ENCODE results near the gene MEDAG. TPM values are rescaled to one million over a fixed set of nuclear protein-coding genes. Genes with fewer than 3 reads are reported as not detected.
"Not testable (repeated sequence)": the region's sequence is repeated elsewhere in the genome, so short reads cannot be mapped to it uniquely, and the experiment has no call there.

Gene MEDAG
- total RNA-seq, 1 donor from 2014 or later = 3.6 TPM

- DNase-seq = no peak
Observed at GRCh38 chr13:30907121-30907861, 1.2 kb downstream of the MEDAG start.

- no peak for DNase-seq
Observed at GRCh38 chr13:30908416-30908980, 2.4 kb downstream of the MEDAG start.

GRCh38 chr13:30910676-30911075 is 4.6 kb downstream of the MEDAG start:
- DNase-seq = no peak

GRCh38 chr13:30915691-30916541 is 9.8 kb downstream of the MEDAG start:
- DNase-seq = no peak

- DNase-seq = no peak
Observed at GRCh38 chr13:30916991-30917390, 10.9 kb downstream of the MEDAG start.

GRCh38 chr13:30918662-30919405 is 12.8 kb downstream of the MEDAG start:
- no peak for DNase-seq

GRCh38 chr13:30920162-30920909 is 14.3 kb downstream of the MEDAG start:
- no peak for DNase-seq

- DNase-seq = no peak
Observed at GRCh38 chr13:30923418-30923817, 17.3 kb downstream of the MEDAG start.

- no peak for DNase-seq
Observed at GRCh38 chr13:30924721-30925120, 18.6 kb downstream of the MEDAG start.

- DNase-seq = no peak
Observed at GRCh38 chr13:30925429-30925828, 19.4 kb downstream of the MEDAG start.

- no peak for DNase-seq
Observed at GRCh38 chr13:30926781-30927180, 20.7 kb downstream of the MEDAG start.

- not testable (repeated sequence) for DNase-seq
Observed at GRCh38 chr13:30927188-30927587, 21.1 kb downstream of the MEDAG start.

- no peak for DNase-seq
Observed at GRCh38 chr13:30927595-30927994, 21.5 kb downstream of the MEDAG start.

- DNase-seq = no peak
Observed at GRCh38 chr13:30928978-30929377, 22.9 kb downstream of the MEDAG start.

GRCh38 chr13:30932481-30933353 is 26.6 kb downstream of the MEDAG start, which contains the start of gene TEX26:
TEX26 (plus strand) TSS chr13:30932656; CDS start chr13:30932716, 60 bp downstream.
- DNase-seq = no peak

- DNase-seq = no peak
Observed at GRCh38 chr13:30933354-30933670, 27.2 kb downstream of the MEDAG start.

- DNase-seq = no peak
Observed at GRCh38 chr13:30934381-30934780, 28.3 kb downstream of the MEDAG start.

- no peak for DNase-seq
Observed at GRCh38 chr13:30934803-30935202, 28.7 kb downstream of the MEDAG start.

GRCh38 chr13:30936971-30937370 is 30.9 kb downstream of the MEDAG start:
- no peak for DNase-seq

GRCh38 chr13:30943881-30944280 is 37.8 kb downstream of the MEDAG start:
- DNase-seq = no peak
